Measurements from ENCODE around the gene PIK3R2.

PIK3R2 gene

DNA sequence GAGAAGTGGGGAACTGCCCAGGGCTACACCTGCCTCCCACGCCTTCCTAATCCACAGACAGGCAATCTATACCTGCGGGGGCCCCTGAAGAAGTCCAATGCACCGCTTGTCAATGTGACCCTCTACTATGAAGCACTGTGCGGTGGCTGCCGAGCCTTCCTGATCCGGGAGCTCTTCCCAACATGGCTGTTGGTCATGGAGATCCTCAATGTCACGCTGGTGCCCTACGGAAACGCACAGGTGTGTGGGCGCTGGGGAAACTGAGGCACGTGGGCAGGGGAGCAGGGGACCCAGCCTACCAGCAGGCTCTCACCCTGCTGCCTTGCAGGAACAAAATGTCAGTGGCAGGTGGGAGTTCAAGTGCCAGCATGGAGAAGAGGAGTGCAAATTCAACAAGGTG is 22.0 kb downstream of the PIK3R2 start:
- DNase-seq = no peak

DNA sequence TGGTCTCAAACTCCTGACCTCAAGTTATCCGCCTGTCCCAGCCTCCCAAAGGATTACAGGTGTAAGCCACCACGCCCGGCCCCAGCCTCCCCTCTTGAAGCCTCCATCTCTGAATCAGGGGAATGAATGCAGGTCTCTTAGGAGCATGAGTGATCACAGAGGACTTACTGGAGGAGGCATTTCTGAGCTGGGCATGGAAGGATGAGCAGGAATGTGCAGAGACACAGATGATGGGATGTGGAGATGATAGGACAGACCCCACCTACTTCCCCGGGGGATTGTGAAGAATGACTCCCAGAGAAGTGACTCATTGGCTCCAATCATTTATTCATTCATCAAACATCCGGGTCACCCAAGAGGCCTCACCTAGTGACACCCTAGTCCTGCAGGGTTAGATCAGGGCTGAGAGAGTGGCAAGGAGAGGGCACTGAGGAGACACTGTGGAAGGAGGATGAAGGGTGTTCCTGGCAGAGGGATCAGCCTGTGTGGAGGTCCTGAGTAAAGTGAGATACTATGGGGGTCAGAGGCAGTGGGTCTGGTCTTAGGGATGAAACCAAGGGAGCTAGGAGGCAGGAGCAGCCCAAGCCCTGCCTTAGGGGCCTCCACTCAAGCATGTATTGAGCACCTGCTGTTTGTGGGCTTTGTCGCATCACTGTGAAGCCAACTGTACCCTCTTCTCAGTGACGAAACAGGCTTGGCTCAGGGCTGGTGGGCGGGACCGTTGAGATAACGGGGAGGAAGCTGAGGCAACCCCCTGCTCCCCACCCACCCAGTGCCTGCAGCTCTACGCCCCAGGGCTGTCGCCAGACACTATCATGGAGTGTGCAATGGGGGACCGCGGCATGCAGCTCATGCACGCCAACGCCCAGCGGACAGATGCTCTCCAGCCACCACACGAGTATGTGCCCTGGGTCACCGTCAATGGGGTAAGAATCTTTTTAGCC is 23.7 kb downstream of the PIK3R2 start:
- no peak for DNase-seq

DNA sequence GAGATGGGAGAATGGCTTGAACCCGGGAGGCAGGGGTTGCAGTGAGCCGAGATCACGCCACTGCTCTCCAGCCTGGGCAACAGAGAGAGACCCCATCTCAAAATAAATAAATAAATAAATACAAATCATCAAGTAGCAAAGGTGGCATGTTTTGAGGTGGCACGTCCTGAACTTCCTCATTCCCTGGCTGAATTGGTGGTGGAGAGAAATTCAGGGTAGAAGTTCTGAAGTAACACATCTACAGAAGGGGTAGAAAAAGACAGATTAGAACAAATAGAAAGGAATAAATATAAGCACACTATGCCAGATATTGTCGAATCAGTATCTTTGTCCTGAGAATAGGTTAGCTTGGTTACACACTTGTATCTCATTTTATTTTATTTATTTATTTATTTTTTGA is 27.0 kb downstream of the PIK3R2 start:
- no peak for DNase-seq

DNA sequence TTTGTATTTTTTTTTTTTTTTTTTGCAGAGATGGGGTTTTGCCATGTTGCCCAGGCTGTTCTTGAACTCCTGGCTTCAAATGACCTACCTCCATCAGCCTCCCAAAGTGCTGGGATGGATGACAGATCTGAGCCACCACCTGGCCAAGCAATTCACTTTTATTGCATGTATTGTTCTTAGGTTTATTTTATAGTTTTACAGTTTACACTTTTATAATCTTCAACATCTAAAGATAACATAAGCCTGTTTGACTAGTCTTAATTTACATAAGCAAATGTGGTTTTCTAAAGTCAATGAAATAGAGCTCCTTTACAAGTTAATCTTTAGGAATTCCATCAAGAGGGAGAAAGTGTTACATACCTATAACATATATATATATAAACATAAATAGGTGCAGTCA is 30.6 kb downstream of the PIK3R2 start:
- DNase-seq = no peak

DNA sequence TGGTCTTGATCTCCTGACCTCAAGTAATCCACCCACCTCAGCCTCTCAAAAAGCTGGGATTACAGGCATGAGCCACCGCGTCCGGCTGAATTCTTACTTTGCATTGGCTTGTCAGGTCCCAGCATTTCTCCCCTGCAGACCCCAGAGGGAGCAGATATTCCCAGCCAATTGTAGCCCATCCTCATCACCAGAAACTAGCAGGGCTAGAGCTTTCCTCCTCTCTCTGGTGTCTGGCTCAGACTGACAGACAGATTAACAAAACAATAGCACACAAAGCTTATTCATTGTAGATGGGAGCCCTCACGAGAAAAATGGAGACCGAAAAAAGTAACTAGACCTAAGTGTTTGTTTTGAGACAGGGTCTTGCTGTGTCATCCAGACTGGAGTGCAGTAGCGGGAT is 32.6 kb downstream of the PIK3R2 start:
- no peak for DNase-seq

GRCh38 chr19:18190278-18190677 is 37.3 kb downstream of the PIK3R2 start:
- no peak for DNase-seq

- no peak for DNase-seq
Measured at GRCh38 chr19:18191640-18192062, 38.7 kb downstream of the PIK3R2 start.

- DNase-seq = peak; percentile 99
Measured at GRCh38 chr19:18192673-18193387, 39.9 kb downstream of the PIK3R2 start, which contains the start of gene MPV17L2. MPV17L2 (plus strand) TSS chr19:18193218; CDS start chr19:18193282, 64 bp downstream.

GRCh38 chr19:18193388-18194180 is 40.6 kb downstream of the PIK3R2 start:
- DNase-seq = no peak

GRCh38 chr19:18194181-18194530 is 41.2 kb downstream of the PIK3R2 start:
- no peak for DNase-seq

DNA sequence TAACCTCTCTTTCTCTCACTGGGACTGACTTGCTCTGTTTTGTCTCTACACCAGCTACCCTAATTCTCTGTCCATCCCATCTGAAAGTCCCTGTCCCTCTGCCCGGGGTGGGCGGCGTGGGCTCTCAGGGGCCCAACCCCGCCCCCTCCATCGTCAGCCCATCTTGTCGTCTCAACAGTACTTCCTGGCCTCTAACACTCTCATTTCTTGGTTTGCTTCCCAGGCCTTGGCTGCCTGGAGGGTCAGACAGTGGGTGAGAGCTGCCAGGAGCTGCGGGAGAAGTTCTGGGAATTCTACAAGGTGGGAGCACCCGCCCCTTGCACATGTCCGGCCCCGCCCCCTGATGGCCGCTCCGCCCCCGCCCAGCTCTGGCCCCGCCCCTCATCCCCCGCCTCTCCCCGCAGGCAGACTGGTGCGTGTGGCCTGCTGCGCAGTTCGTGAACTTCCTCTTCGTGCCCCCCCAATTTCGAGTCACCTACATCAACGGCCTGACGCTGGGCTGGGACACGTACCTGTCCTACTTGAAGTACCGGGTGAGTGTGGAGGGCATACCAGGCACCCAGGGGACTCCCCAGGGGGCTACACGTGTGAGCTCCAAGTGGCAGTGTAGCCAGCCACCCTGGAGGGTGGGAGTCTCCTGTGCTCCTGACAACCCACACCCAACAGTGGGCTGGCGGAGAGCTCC is 41.7 kb downstream of the PIK3R2 start:
- DNase-seq = peak; percentile 29

GRCh38 chr19:18196511-18196845 is 43.5 kb downstream of the PIK3R2 start:
- no peak for DNase-seq

- no peak for DNase-seq
Measured at GRCh38 chr19:18197306-18197705, 44.3 kb downstream of the PIK3R2 start.

- DNase-seq = no peak
Measured at GRCh38 chr19:18197941-18198340, 45.0 kb downstream of the PIK3R2 start.

GRCh38 chr19:18198374-18198773 is 45.4 kb downstream of the PIK3R2 start:
- DNase-seq = no peak

GRCh38 chr19:18202397-18202777 is 49.4 kb downstream of the PIK3R2 start:
- DNase-seq = no peak

DNA sequence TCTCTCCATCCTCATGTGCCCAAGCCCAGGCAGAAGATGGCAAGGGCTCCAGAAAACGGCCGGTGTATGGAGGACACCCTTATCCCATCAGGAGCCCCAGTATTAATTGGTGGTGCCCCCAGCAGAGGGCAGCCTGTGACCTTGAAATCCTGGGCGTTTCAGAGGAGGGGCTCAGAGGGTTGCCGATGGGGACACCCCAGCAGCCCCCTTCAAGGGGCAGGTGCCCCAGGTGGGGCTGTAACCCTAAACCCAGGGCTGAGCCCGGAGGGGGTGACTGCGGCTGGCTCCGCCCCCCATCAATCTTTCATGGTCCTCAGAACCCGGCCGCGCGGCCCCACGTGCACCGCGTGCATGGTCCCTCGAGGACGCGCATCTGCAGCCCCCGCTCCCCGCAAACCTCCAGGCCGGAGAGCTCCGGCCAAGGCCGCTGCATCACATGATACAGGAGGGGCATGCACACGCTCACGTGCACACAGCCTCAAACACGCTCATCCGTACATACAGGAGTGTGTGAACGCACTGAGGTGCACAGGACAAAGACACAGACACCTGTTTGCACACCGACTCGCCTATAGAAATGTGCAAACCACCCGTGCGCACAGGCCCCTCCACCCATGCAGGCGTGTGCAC is 49.9 kb downstream of the PIK3R2 start:
- peak; percentile 39 for DNase-seq

- DNase-seq = peak; percentile 54
Measured at GRCh38 chr19:18203408-18203862, 50.5 kb downstream of the PIK3R2 start.

- DNase-seq = peak; percentile 100
Measured at GRCh38 chr19:18203863-18204393, 51.0 kb downstream of the PIK3R2 start, which contains the start of gene RAB3A. RAB3A (minus strand) TSS chr19:18204042; CDS start chr19:18202740, 1,302 bp downstream.

DNA sequence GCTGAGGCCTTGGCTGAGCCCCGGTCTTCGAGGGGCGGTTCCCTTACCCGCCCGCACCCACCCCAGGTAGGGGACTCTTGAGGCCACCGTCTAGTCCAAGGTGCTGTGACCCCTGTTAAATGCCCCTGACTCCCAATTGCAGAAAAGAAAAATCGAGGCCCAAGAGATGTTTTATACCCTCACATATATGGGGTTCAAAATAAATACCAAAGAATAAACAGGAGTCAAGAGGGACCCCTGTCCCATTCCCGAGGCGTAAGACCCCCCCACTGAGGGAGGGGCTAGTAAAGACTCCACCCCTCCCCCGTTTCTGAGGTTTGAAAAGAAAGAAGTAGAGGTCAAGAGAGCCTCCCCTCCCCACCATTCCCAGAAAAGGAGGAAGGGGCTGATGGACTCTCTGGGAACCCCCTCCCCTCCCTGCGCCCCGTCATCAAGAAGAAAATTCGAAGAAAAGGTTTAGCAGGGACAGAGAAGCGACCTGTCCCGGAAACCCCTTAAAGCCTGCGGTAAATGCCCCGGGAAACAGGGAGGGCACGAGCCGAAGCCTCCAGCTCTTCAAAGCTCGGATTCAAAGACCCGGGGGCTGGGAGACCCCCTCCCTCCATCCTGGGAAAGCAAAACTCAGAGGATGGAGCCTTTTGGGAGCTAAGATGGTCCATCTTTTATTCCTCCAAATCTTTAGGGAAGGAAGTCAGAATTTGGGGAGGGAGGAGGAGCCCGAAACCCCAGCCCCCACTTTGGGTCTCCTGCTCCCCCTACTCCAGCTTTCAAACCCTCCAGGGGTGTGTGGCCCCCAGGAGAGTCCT is 51.6 kb downstream of the PIK3R2 start:
- peak; percentile 49 for DNase-seq

All from activated naive CD4-positive, alpha-beta T cell treated with anti-CD3 and anti-CD28 coated beads, Interleukin-2, amount 50 U/mL, for 16 hours (primary cell).